GM12892 (cell line): ENCODE results near the gene GPR84.

ENCODE experiments used
- POLR2A ChIP-seq: IDR thresholded peaks from 2 replicates; pipeline ENCODE4 v1.6.1; 2011; ENCODE audit warnings: low read depth, low read length, control low read depth
- POLR2AphosphoS5 ChIP-seq: IDR thresholded peaks from 2 replicates; pipeline ENCODE4 v1.6.1; 2011; ENCODE audit warnings: low read depth, low read length, control low read depth
- TAF1 ChIP-seq: IDR thresholded peaks from 2 replicates; pipeline ENCODE4 v1.6.1; 2011; ENCODE audit warnings: low read depth, mild to moderate bottlenecking, control low read depth, low read length, borderline replicate concordance

DNA sequence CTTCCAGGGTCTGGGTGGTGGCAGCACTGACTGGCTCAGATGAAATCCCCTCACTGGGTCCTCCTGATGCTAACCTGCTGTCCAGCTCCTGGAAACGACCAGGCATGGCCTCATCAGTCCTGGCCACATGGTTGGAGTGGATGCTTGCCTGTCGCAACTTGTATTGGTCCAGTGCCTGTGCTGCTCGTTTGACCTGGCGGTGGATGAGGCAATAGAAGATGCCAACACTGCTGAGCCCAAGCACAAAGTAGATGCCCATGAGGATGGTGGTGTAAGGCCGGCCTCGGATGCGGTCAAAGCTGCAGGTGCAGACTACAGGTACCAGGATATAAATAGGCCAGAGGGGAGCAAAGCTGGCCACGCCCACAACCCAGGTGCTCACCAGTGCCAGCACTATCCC is 1.2 kb downstream of the GPR84 start:
- TF ChIP-seq POLR2AphosphoS5, result no peak
- TF ChIP-seq POLR2A, result no peak
- TF ChIP-seq TAF1, result no peak
